Nephron (organoid): Measurements from ENCODE around the gene UGDH.

Source experiments
- H3K27ac Mint-ChIP-seq, 3 experiments: 2 replicates each; pipeline ENCODE4 v1.8.0; 2020; ENCODE audit warnings: mixed read lengths in 3 of 3, mild to moderate bottlenecking in 2 of 3, moderate library complexity in 1 of 3
- H3K27me3 Mint-ChIP-seq: 2 replicates; pipeline ENCODE4 v1.8.0; 2021; ENCODE audit warnings: low read depth, mild to moderate bottlenecking, moderate library complexity, mixed read lengths
- H3K36me3 Mint-ChIP-seq: 2 replicates; pipeline ENCODE4 v1.8.0; 2020; ENCODE audit warnings: low read depth, mixed read lengths
- H3K4me1 Mint-ChIP-seq: 2 replicates; pipeline ENCODE4 v1.8.0; 2020; ENCODE audit warnings: mixed read lengths
- H3K4me3 Mint-ChIP-seq, 3 experiments: 2 replicates each; pipeline ENCODE4 v1.8.0; 2020; ENCODE audit warnings: mild to moderate bottlenecking in 3 of 3, mixed read lengths in 3 of 3, moderate library complexity in 2 of 3
- H3K9me3 Mint-ChIP-seq: 2 replicates; pipeline ENCODE4 v1.8.0; 2020; ENCODE audit warnings: mixed read lengths
- CTCF ChIP-seq, 3 experiments: fragments of 200-600 bp; sonication (generic); IDR thresholded peaks; one replicate each; pipeline ENCODE4 v1.5.0; 2021; ENCODE audit warnings: antibody characterized with exemption in 3 of 3; ENCODE audit not compliant: unreplicated experiment in 3 of 3

The UGDH gene

GRCh38 chr4:39451423-39452023 is 75.7 kb downstream of the UGDH start:
- Mint-ChIP-seq H3K9me3 (no peaks in the 10 kb centered on the region), H3K27me3 (no peaks in the 10 kb centered on the region), H3K27ac (peak overlapping the region in 2 of 3 experiments; percentile 40 to 84), H3K4me3 (no peak overlapping the region), H3K36me3 (peaks cover 67% of the 10 kb centered on the region), H3K4me1 (peaks cover 4% of the 10 kb centered on the region)
- no peak for TF ChIP-seq CTCF (IDR thresholded peaks at IDR 0.05; ENCODE audit: unreplicated experiment in 3 of 3)

- TF ChIP-seq CTCF (IDR thresholded peaks at IDR 0.05; ENCODE audit: unreplicated experiment in 3 of 3) = no peak
- peaks cover 59% of the 10 kb centered on the region for H3K36me3 Mint-ChIP-seq
- H3K9me3 Mint-ChIP-seq = no peaks in the 10 kb centered on the region
- peak overlapping the region; percentile 15 to 84 (median 57) for H3K27ac Mint-ChIP-seq
- H3K4me3 Mint-ChIP-seq = no peak overlapping the region
- no peaks in the 10 kb centered on the region for H3K27me3 Mint-ChIP-seq
- H3K4me1 Mint-ChIP-seq = no peaks in the 10 kb centered on the region
These were observed 76.6 kb downstream of the UGDH start for GRCh38 chr4:39450618-39451017.
